DOHH2 (cell line): ENCODE results near the gene CCDC83.

Experiments
- EZH2phosphoT487 ChIP-seq: fragments of 200-600 bp; sonication (generic); IDR thresholded peaks from 2 replicates; pipeline ENCODE4 v1.6.1; 2017; ENCODE audit warnings: borderline replicate concordance, mild to moderate bottlenecking, antibody characterized with exemption, low read length, moderate library complexity, mixed read lengths
- TF ChIP-seq, protein P1 (sequence below): fragments of 200-600 bp; sonication (generic); IDR thresholded peaks from one replicate; pipeline ENCODE4 v1.5.1; 2014; ENCODE audit warnings: antibody characterized with exemption, mild to moderate bottlenecking, low read depth, low read length; ENCODE audit not compliant: poor library complexity, severe bottlenecking

DNA sequence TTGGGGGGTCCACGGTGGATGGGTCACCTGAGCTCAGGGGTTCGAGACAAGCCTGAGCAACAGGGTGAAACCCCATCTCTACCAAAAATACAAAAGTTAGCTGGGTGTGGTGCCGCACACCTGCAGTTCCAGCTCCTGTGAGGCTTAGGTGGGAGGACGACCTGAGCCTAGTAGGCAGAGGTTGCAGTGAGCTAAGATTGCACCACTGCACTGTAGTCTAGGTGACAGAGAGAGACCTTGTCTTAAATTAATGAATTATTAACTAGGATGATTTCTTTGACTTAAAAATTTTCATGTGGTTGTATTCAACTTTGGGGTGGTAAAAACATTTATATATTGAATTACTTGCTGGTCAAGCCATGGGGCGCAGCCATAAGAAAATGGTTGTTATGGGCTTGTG is 33.9 kb downstream of the CCDC83 start:
- TF ChIP-seq, protein P1, sequence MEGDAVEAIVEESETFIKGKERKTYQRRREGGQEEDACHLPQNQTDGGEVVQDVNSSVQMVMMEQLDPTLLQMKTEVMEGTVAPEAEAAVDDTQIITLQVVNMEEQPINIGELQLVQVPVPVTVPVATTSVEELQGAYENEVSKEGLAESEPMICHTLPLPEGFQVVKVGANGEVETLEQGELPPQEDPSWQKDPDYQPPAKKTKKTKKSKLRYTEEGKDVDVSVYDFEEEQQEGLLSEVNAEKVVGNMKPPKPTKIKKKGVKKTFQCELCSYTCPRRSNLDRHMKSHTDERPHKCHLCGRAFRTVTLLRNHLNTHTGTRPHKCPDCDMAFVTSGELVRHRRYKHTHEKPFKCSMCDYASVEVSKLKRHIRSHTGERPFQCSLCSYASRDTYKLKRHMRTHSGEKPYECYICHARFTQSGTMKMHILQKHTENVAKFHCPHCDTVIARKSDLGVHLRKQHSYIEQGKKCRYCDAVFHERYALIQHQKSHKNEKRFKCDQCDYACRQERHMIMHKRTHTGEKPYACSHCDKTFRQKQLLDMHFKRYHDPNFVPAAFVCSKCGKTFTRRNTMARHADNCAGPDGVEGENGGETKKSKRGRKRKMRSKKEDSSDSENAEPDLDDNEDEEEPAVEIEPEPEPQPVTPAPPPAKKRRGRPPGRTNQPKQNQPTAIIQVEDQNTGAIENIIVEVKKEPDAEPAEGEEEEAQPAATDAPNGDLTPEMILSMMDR = no peak
- TF ChIP-seq EZH2phosphoT487 = no peak
